ENCODE data around the gene CDH22.

GRCh38 chr20:46242390-46242789 lies 65.9 kb downstream of the CDH22 start:
- TF ChIP-seq SUZ12 (IDR thresholded peaks at IDR 0.05): no peak
- no peak for TF ChIP-seq FOXK2 (IDR thresholded peaks at IDR 0.05)
- no peak for TF ChIP-seq FOXA1 (IDR thresholded peaks at IDR 0.05)
- TF ChIP-seq SP1 (IDR thresholded peaks at IDR 0.05): no peak
